Liver (tissue), 9 donors: Measurements from ENCODE around the gene TCTN1. TPM values are rescaled to one million over a fixed set of nuclear protein-coding genes. Genes with fewer than 3 reads are reported as not detected.

ENCODE experiments used
- DNase-seq: peaks from one replicate; pipeline ENCODE4 v3.0.0-alpha.2; 2017; ENCODE audit warnings: low spot score
- H3K27ac ChIP-seq, 2 donors: one replicate each; pipeline ENCODE4 v1.7.0; 2013; ENCODE audit warnings: inconsistent platforms in 2 of 2, low read length in 2 of 2, control low read depth in 1 of 2, low read depth in 1 of 2, mild to moderate bottlenecking in 1 of 2
- H3K27me3 ChIP-seq, 4 donors: one replicate each; pipeline versions ENCODE4 v1.6.1 to v1.7.0; 2013; ENCODE audit warnings: low read length in 3 of 4, inconsistent platforms in 1 of 4, mild to moderate bottlenecking in 1 of 4, moderate library complexity in 1 of 4; ENCODE audit not compliant: control insufficient read depth in 4 of 4, insufficient read depth in 4 of 4
- H3K36me3 ChIP-seq, 4 donors: one replicate each; pipeline versions ENCODE4 v1.6.1 to v1.7.0; 2013; ENCODE audit warnings: low read length in 3 of 4, mild to moderate bottlenecking in 3 of 4, low read depth in 1 of 4, moderate library complexity in 1 of 4; ENCODE audit not compliant: control insufficient read depth in 4 of 4, insufficient read depth in 3 of 4
- H3K4me1 ChIP-seq, 4 donors: one replicate each; pipeline versions ENCODE4 v1.6.1 to v1.7.0; 2013; ENCODE audit warnings: low read length in 3 of 4, mild to moderate bottlenecking in 3 of 4, moderate library complexity in 1 of 4; ENCODE audit not compliant: control insufficient read depth in 4 of 4, insufficient read depth in 4 of 4
- H3K4me3 ChIP-seq, 3 donors: one replicate each; pipeline versions ENCODE4 v1.6.1 to v1.7.0; 2013; ENCODE audit warnings: low read length in 3 of 3, control low read depth in 1 of 3, low read depth in 1 of 3, mild to moderate bottlenecking in 1 of 3
- H3K9ac ChIP-seq, 2 donors: one replicate each; pipeline ENCODE4 v1.7.0; 2013; ENCODE audit warnings: low read length in 2 of 2, mild to moderate bottlenecking in 2 of 2, moderate library complexity in 2 of 2, control low read depth in 1 of 2, low read depth in 1 of 2
- H3K9me3 ChIP-seq, 4 donors: one replicate each; pipeline versions ENCODE4 v1.6.1 to v1.7.0; 2013; ENCODE audit warnings: low read length in 3 of 4; ENCODE audit not compliant: control insufficient read depth in 4 of 4
- EGR1 ChIP-seq, 2 donors: IDR thresholded peaks; 2 replicates each; pipeline ENCODE4 v1.6.1; 2016 to 2018; ENCODE audit warnings: antibody characterized with exemption in 2 of 2, low read depth in 2 of 2
- FOXA1 ChIP-seq: IDR thresholded peaks from 2 replicates; pipeline ENCODE4 v1.6.1; 2016; ENCODE audit warnings: antibody characterized with exemption
- FOXA2 ChIP-seq: IDR thresholded peaks from 2 replicates; pipeline ENCODE4 v1.6.1; 2016; ENCODE audit warnings: antibody characterized with exemption
- GABPA ChIP-seq, 2 donors: IDR thresholded peaks in 1 of 2; conservative IDR thresholded peaks in 1 of 2; 2 replicates each; pipeline ENCODE4 v1.6.1; 2016; ENCODE audit warnings: antibody characterized with exemption in 2 of 2, mild to moderate bottlenecking in 1 of 2, moderate library complexity in 1 of 2
- HNF4A ChIP-seq, 2 donors: conservative IDR thresholded peaks; 2 replicates each; pipeline ENCODE4 v1.6.1; 2016; ENCODE audit warnings: antibody characterized with exemption in 2 of 2, mild to moderate bottlenecking in 2 of 2
- JUND ChIP-seq, 2 donors: IDR thresholded peaks; 2 replicates each; pipeline ENCODE4 v1.6.1; 2016; ENCODE audit warnings: antibody characterized with exemption in 2 of 2
- NR2F2 ChIP-seq: IDR thresholded peaks from 2 replicates; pipeline ENCODE4 v1.6.1; 2016; ENCODE audit warnings: antibody characterized with exemption
- RAD21 ChIP-seq, 2 donors: IDR thresholded peaks; 2 replicates each; pipeline ENCODE4 v1.6.1; 2016; ENCODE audit warnings: antibody characterized with exemption in 2 of 2, mild to moderate bottlenecking in 2 of 2
- REST ChIP-seq: IDR thresholded peaks from 2 replicates; pipeline ENCODE4 v1.6.1; 2016; ENCODE audit warnings: antibody characterized with exemption, mild to moderate bottlenecking
- RXRA ChIP-seq, 2 donors: IDR thresholded peaks; 2 replicates each; pipeline ENCODE4 v1.6.1; 2017 to 2018; ENCODE audit warnings: antibody characterized with exemption in 2 of 2, mild to moderate bottlenecking in 1 of 2
- SP1 ChIP-seq: IDR thresholded peaks from 2 replicates; pipeline ENCODE4 v1.6.1; 2018; ENCODE audit warnings: antibody characterized with exemption, mild to moderate bottlenecking
- YY1 ChIP-seq: IDR thresholded peaks from 2 replicates; pipeline ENCODE4 v1.6.1; 2016; ENCODE audit warnings: antibody characterized with exemption, mild to moderate bottlenecking
- WGBS: extraction: QIAGEN DNeasy Blood & Tissue Kit; methylation state at CpG from one replicate; pipeline ENCODE4 v1.1.7; 2013; 5-methylcytosine and 5-hydroxymethylcytosine counted together
- polyA plus RNA-seq, 2 donors: library from polyadenylated mRNA; stranded (reverse) in 1 of 2; unstranded in 1 of 2; fragments of 200-250 nt in 1 of 2; fragments of >200 nt in 1 of 2; fragmentation: Nextera tagmentation in 1 of 2; extraction: Ambion mirVana in 1 of 2; gene quantifications; one replicate each; pipeline versions ENCODE4 v1.2.1 to v1.2.3, GENCODE V29; 2013 to 2015
- total RNA-seq, 2 donors: library from RNA; depleted of rRNA; stranded (reverse); fragments of >200 nt; gene quantifications; one replicate each; pipeline ENCODE4 v1.2.3, GENCODE V29; 2014
- donor health status: healthy.
- donor health status: healthy.
- donor health status: healthy.
- donor health status: healthy.
- donor health status: healthy.

TCTN1 gene
- total and polyA plus RNA-seq, 4 donors, result 6.0 to 12.0 (median 10.9) TPM

- TF ChIP-seq FOXA1, result no peak
- TF ChIP-seq RAD21 (IDR thresholded peaks at IDR 0.05), result no peak
- TF ChIP-seq YY1, result no peak
- no peak for TF ChIP-seq JUND (IDR thresholded peaks at IDR 0.05)
- TF ChIP-seq GABPA (IDR thresholded peaks at IDR 0.05 in 1 of 2, conservative IDR thresholded peaks at IDR 0.05 in 1 of 2), result no peak
- DNase-seq, result no peak
- Histone ChIP-seq H3K27me3 (no peaks in the 10 kb centered on the region), H3K27ac (no peak overlapping the region), H3K4me3 (no peak overlapping the region), H3K9ac (no peak overlapping the region), H3K9me3 (no peaks in the 10 kb centered on the region), H3K4me1 (peaks cover 0 to 5% (median 1%) of the 10 kb centered on the region in 4 donors), H3K36me3 (no peaks in the 10 kb centered on the region)
- WGBS, result 78% methylated on average over 4 of the region's 4 CpGs
These were observed 56.3 kb downstream of the TCTN1 start for GRCh38 chr12:110670161-110670701.

GRCh38 chr12:110676171-110676570 is 62.2 kb downstream of the TCTN1 start:
- H3K4me3 ChIP-seq, result no peak overlapping the region
- H3K27me3 ChIP-seq, result no peaks in the 10 kb centered on the region
- TF ChIP-seq NR2F2 (no peak), EGR1 (IDR thresholded peaks at IDR 0.05; ENCODE audit: low read depth in 2 of 2) (no peak), RXRA (IDR thresholded peaks at IDR 0.05) (no peak), GABPA (IDR thresholded peaks at IDR 0.05 in 1 of 2, conservative IDR thresholded peaks at IDR 0.05 in 1 of 2) (no peak), FOXA2 (no peak), YY1 (no peak), REST (no peak), JUND (IDR thresholded peaks at IDR 0.05) (no peak), HNF4A (conservative IDR thresholded peaks at IDR 0.05) (no peak), SP1 (no peak)
- H3K27ac ChIP-seq, result no peak overlapping the region
- H3K4me1 ChIP-seq, result peaks cover 0 to 7% (median 3%) of the 10 kb centered on the region in 4 donors
- no peaks in the 10 kb centered on the region for H3K36me3 ChIP-seq
- H3K9me3 ChIP-seq, result no peaks in the 10 kb centered on the region
- 87% methylated on average over 4 of the region's 4 CpGs for WGBS
- no peak for DNase-seq
- no peak overlapping the region for H3K9ac ChIP-seq

- TF ChIP-seq FOXA2 (no peak), HNF4A (conservative IDR thresholded peaks at IDR 0.05) (no peak), REST (no peak)
- H3K27me3 ChIP-seq, result no peaks in the 10 kb centered on the region
- H3K4me1 ChIP-seq, result peaks cover 0 to 7% (median 3%) of the 10 kb centered on the region in 4 donors
- WGBS, result 77% methylated on average over 5 of the region's 5 CpGs
- no peaks in the 10 kb centered on the region for H3K9me3 ChIP-seq
- no peak overlapping the region for H3K9ac ChIP-seq
- no peak overlapping the region for H3K27ac ChIP-seq
- no peaks in the 10 kb centered on the region for H3K36me3 ChIP-seq
- H3K4me3 ChIP-seq, result no peak overlapping the region
- DNase-seq, result no peak
These were observed 63.4 kb downstream of the TCTN1 start for GRCh38 chr12:110677206-110677911.
